Measurements from ENCODE around the gene RAB7B.
"Not testable (repeated sequence)": the region's sequence is repeated elsewhere in the genome, so short reads cannot be mapped to it uniquely, and the experiment has no call there.

Gene RAB7B

GRCh38 chr1:206002871-206003801 lies at the start of gene RAB7B:
Gene RAB7B (minus strand): TSS chr1:206003395. CDS start chr1:205994135, 9,260 bp downstream.
- DNase-seq, result peak in 14 of 56 donors; percentile 14 to 40 (median 28)

- DNase-seq, result not testable (repeated sequence)
Measured at GRCh38 chr1:206052231-206052865, 49.2 kb upstream of the RAB7B start.

- DNase-seq, result no peak
Measured at GRCh38 chr1:206050655-206051235, 47.5 kb upstream of the RAB7B start.

GRCh38 chr1:206049919-206050600 lies 46.9 kb upstream of the RAB7B start:
- DNase-seq, result no peak

- DNase-seq, result no peak
Measured at GRCh38 chr1:206049293-206049692, 46.1 kb upstream of the RAB7B start.

GRCh38 chr1:206048582-206048981 lies 45.4 kb upstream of the RAB7B start:
- DNase-seq, result peak in 3 of 56 donors; percentile 2 to 14 (median 4)

- DNase-seq, result no peak
Measured at GRCh38 chr1:206047271-206047670, 44.1 kb upstream of the RAB7B start.

GRCh38 chr1:206041640-206042039 lies 38.4 kb upstream of the RAB7B start:
- DNase-seq, result no peak

GRCh38 chr1:206040328-206040727 lies 37.1 kb upstream of the RAB7B start:
- no peak for DNase-seq

- no peak for DNase-seq
Measured at GRCh38 chr1:206039046-206039973, 36.1 kb upstream of the RAB7B start.

GRCh38 chr1:206037581-206037980 lies 34.4 kb upstream of the RAB7B start:
- no peak for DNase-seq

GRCh38 chr1:206036663-206037455 lies 33.7 kb upstream of the RAB7B start:
- DNase-seq, result no peak

- no peak for DNase-seq
Measured at GRCh38 chr1:206035027-206035426, 31.8 kb upstream of the RAB7B start.

GRCh38 chr1:206032380-206033140 lies 29.4 kb upstream of the RAB7B start:
- peak in 1 of 56 donors; percentile 7 for DNase-seq

- peak in 42 of 56 donors; percentile 5 to 80 (median 36) for DNase-seq
Measured at GRCh38 chr1:206030714-206031113, 27.5 kb upstream of the RAB7B start.

GRCh38 chr1:206030191-206030590 lies 27.0 kb upstream of the RAB7B start:
- no peak for DNase-seq

- no peak for DNase-seq
Measured at GRCh38 chr1:206029484-206029883, 26.3 kb upstream of the RAB7B start.

- no peak for DNase-seq
Measured at GRCh38 chr1:206025283-206025820, 22.2 kb upstream of the RAB7B start.

All from amygdala (tissue), 56 donors.